ENCODE measurements around the gene NRXN2.
"Not testable (repeated sequence)": the region's sequence is repeated elsewhere in the genome, so short reads cannot be mapped to it uniquely, and the experiment has no call there.

NRXN2 gene

GRCh38 chr11:64582885-64583284 lies 140.1 kb downstream of the NRXN2 start:
- no peak for DNase-seq

GRCh38 chr11:64581057-64581523 lies 141.9 kb downstream of the NRXN2 start:
- DNase-seq = no peak

GRCh38 chr11:64580412-64580811 lies 142.6 kb downstream of the NRXN2 start:
- no peak for DNase-seq

- DNase-seq = no peak
Measured at GRCh38 chr11:64577202-64577601, 145.8 kb downstream of the NRXN2 start.

GRCh38 chr11:64572143-64572542 lies 150.9 kb downstream of the NRXN2 start:
- no peak for DNase-seq

- DNase-seq = no peak
Measured at GRCh38 chr11:64571410-64572091, 151.4 kb downstream of the NRXN2 start.

GRCh38 chr11:64571050-64571409 lies 152.0 kb downstream of the NRXN2 start:
- DNase-seq = no peak

GRCh38 chr11:64570341-64570740 lies 152.7 kb downstream of the NRXN2 start:
- no peak for DNase-seq

GRCh38 chr11:64569300-64569970 lies 153.6 kb downstream of the NRXN2 start:
- peak; percentile 72 for DNase-seq

GRCh38 chr11:64568584-64569140 lies 154.3 kb downstream of the NRXN2 start:
- DNase-seq = no peak

GRCh38 chr11:64568041-64568571 lies 154.9 kb downstream of the NRXN2 start:
- DNase-seq = no peak

- DNase-seq = no peak
Measured at GRCh38 chr11:64566915-64567891, 155.8 kb downstream of the NRXN2 start.

- DNase-seq = peak; percentile 52
Measured at GRCh38 chr11:64566042-64566914, 156.7 kb downstream of the NRXN2 start.

GRCh38 chr11:64564947-64565889 lies 157.8 kb downstream of the NRXN2 start:
- DNase-seq = no peak

GRCh38 chr11:64564419-64564818 lies 158.6 kb downstream of the NRXN2 start:
- no peak for DNase-seq

GRCh38 chr11:64563966-64564365 lies 159.0 kb downstream of the NRXN2 start:
- no peak for DNase-seq

- no peak for DNase-seq
Measured at GRCh38 chr11:64562723-64563351, 160.2 kb downstream of the NRXN2 start.

- DNase-seq = no peak
Measured at GRCh38 chr11:64561984-64562722, 160.8 kb downstream of the NRXN2 start.

- not testable (repeated sequence) for DNase-seq
Measured at GRCh38 chr11:64561429-64561828, 161.6 kb downstream of the NRXN2 start.
